Spleen (tissue), 7 donors: ENCODE measurements around the gene ORAI3.

ENCODE experiments used
- CTCF ChIP-seq, 11 experiments: fragments of 200-600 bp in 7 of 11; fragments of 450-650 bp in 4 of 11; sonication (generic) in 4 of 11; IDR thresholded peaks in 8 of 11; conservative IDR thresholded peaks in 3 of 11; 1 replicate in 7 of 11; 2 replicates in 4 of 11; pipeline versions ENCODE4 v1.4.0 to v1.8.0; 2016 to 2021; ENCODE audit warnings: antibody characterized with exemption in 11 of 11, inconsistent platforms in 4 of 11, mild to moderate bottlenecking in 1 of 11
- POLR2A ChIP-seq, 3 donors: fragments of 450-650 bp; IDR thresholded peaks; one replicate each; pipeline ENCODE4 v1.5.1; 2017; ENCODE audit warnings: antibody characterized with exemption in 3 of 3, mild to moderate bottlenecking in 1 of 3
- POLR2AphosphoS5 ChIP-seq, 3 donors: sonication (generic); formaldehyde crosslinking; IDR thresholded peaks; one replicate each; pipeline ENCODE4 v1.5.1; 2017; ENCODE audit warnings: antibody characterized with exemption in 3 of 3
- donor health status: DM: no; HTN: no; CAD: no; lungs with moderate emphysema.
- donor health status: DM: no; HTN: no; CAD: no.
- donor health status: DM: no; HTN: no; CAD: no.

- no peak for TF ChIP-seq CTCF (IDR thresholded peaks at IDR 0.05 in 8 of 11, conservative IDR thresholded peaks at IDR 0.05 in 3 of 11)
- TF ChIP-seq POLR2AphosphoS5 (IDR thresholded peaks at IDR 0.05), result no peak
- no peak for TF ChIP-seq POLR2A (IDR thresholded peaks at IDR 0.05)
Observed at GRCh38 chr16:30991052-30991451, 42.2 kb downstream of the ORAI3 start.
